ENCODE results near the gene TPSAB1.
"Not testable (repeated sequence)": the region's sequence is repeated elsewhere in the genome, so short reads cannot be mapped to it uniquely, and the experiment has no call there.

TPSAB1 gene

DNA sequence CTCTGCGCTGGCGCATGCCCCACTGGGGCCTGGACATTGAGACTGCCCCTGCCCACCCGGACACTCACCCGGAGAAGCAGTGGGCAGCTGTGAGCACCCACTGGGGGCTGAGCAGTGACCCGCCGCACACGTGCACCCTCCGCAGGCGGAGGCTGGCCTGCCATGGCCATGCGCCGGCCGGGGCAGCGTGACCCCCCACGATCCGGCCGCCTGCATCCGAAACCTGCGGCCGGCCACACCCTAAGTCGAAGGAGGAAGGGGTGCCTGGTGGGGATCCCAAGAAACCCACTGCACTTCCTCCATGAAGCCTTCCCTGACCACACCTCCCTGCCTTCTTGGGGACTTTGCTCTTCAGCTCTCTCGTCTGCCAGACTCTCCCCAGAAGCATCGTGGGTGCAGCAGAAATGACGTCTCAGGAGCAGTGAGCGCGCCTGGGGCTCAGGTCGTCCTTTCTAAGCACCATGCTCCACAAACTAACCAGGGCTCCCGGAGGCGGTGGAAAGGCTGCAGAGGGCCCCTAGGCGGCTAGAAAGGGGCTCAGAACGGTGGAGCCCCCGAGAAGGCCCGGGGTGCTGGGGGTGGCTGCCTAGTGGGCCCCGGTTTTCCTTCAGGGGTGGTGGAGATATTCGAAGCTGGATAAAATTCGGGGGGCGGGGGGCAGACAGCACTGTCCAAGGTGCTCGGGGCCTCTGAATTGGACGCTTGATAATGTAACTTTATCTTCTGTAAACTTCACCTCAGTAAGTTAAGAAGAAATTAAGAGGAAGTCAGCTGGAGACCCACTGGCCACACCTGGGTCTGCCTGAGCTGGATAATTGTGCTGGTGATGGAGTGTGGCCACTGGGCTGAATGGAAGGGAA lies 16.9 kb upstream of the TPSAB1 start:
- no peak overlapping the region for H3K4me3 ChIP-seq (ENCODE audit: low read depth, low read length)

DNA sequence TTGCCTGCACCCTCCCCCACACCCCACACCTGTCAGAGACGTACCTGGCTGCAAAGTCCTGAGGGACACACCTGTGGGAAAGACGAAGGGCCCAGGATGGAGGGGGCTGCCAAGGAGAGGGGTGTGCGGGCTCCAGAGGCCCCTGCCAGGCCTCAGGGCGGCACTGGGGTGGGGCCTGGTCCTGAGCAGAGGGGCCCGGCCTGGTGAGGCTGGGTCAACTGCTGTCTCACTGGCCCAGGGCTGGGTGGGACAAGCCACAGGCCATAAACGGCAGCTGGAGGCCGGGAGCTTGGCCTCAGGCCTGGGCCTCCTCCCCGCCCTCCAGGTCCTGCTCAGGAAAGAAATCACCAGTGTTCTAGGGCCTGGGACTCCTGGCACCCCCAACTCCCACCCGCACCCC lies 15.9 kb upstream of the TPSAB1 start:
- no peak overlapping the region for H3K4me3 ChIP-seq (ENCODE audit: low read depth, low read length)

DNA sequence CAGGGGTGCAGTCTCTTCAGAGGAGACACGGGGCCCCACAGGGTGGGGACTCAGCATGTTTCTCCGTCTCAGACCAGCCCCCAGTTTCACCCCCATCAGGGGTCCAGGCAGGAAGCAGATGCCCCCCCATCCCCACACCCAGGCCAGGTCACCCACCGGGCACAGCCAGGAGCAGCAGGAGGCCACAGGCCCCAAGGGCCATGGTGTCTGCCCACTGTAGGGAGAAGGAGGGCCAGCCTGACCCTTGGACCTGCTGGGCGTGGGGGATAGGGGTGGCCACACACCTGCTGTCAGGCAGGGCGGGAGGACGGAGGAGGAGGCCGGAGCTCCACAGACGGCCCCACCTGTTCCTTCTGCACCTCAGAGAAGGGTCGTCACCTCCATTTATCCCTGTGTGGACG lies 15.5 kb upstream of the TPSAB1 start, which contains the start of gene TPSG1:
TSS of gene TPSG1 (minus strand) at position 218 of the 401 bp plus-strand sequence. CDS start at position 202, 16 bp downstream.
- no peak within 1 kb of the TSS for H3K4me3 ChIP-seq (ENCODE audit: low read depth, low read length)

DNA sequence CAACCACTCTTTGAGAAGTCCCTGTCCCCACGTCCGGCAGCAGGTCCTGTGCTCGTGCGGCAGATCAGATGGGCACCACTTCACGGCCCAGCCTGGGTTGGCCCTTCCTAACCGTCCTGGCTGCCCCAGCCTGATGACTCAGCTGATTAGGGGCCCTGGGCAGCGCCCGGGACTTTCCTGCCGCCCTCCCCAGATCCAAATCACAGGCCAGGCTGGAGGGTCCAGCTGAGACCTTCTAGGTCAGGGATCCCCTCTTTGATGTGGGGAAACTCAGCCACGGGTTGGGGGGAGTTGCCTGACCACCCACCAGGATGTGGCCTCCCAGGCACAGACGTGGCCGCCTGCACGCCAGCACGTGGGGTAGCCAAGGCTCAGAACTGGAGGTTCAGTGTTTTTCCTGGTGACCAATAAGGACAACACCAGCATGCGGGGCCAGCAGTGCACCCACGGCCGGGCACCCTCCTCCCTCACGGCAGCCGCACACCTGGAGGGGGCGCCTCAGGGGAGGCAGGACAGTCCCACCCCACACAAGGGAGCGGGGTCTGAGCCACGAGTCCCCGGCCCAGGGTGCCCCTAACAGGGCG lies 14.7 kb upstream of the TPSAB1 start:
- H3K4me3 ChIP-seq (ENCODE audit: low read depth, low read length): not testable (repeated sequence)

DNA sequence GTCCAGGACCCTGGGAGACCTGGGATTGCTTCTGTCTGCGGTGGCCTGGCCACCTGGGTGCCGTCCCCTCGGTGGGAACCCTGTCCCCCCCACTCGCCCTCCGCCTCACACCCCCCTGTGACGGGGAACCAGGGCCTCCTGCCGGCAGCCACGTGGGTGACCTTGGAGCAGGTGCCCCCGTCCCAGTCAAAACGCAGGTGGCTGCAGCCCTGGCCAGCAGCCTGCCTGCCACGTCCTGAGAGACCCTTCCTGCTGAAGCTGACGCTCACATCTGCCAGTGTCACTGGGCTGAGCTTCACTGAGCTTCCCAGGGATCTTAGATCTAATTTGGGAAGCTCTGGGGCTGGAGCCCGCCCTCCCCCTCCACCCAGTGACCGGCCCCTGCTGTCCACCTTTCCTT lies 13.8 kb upstream of the TPSAB1 start:
- not testable (repeated sequence) for H3K4me3 ChIP-seq (ENCODE audit: low read depth, low read length)

DNA sequence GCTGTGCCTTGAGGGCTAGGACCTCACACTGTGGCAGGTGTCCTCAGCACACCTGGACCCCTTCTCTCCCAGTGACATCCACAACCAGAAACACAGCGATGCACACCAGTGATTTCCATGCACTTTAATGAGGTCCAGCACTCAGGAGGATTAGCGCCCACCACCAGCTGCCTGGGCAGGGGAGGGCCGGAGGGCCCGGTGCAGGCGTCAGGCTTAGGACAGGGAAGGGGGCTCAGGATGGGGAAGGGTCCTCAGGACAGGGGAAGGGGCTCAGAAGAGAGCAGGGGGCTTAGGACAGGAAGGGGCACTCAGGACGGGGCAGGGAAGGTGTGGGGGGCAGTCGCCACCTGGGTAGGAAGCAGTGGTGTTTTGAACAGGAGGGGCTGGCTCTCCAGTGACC lies 12.3 kb upstream of the TPSAB1 start:
- H3K4me3 ChIP-seq (ENCODE audit: low read depth, low read length): not testable (repeated sequence)

DNA sequence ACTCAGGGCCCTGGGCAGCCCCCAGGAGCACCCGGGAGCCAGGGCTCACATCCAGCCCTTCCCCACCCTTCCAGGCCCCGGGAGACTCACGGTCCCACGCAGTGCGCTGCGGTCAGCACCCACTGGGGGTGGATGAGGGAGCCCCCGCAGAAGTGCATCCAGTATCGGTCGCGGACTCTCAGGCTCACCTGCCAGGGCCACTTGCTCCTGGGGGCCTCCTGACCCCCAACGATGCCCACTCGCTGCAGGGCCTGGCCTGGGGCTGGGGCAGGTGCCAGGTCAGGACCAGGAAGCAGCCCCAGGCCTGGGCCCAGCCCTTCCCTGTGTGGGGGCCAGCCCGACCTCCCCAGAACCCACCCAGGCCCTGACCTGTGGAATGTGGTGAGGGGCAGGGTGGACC lies 11.0 kb upstream of the TPSAB1 start:
- H3K4me3 ChIP-seq (ENCODE audit: low read depth, low read length): not testable (repeated sequence)

DNA sequence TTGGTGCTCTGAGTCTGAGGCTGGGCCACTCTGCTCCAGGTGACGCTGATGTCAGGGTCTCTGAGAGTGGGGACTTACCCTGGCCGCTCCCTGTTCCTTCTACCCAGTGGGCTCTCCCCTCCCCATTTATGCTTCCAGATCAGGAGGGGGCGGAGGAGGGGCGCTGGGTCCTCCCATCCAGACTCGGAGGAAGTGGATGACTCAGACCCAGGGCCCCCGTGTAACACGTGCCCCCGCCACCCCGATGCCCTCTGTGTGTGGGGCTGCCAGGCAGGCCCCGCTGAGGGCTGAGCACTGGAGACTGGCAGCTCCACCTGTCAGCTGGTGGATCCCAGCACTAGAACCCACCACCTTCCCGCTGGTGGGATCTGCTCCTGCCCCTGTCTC lies 10.4 kb upstream of the TPSAB1 start, which contains the start of gene TPSB2:
TSS of gene TPSB2 (minus strand) at position 101 of the 387 bp plus-strand sequence. CDS start 233 bp downstream, outside the sequence.
- not testable (repeated sequence) for H3K4me3 ChIP-seq (ENCODE audit: low read depth, low read length)

DNA sequence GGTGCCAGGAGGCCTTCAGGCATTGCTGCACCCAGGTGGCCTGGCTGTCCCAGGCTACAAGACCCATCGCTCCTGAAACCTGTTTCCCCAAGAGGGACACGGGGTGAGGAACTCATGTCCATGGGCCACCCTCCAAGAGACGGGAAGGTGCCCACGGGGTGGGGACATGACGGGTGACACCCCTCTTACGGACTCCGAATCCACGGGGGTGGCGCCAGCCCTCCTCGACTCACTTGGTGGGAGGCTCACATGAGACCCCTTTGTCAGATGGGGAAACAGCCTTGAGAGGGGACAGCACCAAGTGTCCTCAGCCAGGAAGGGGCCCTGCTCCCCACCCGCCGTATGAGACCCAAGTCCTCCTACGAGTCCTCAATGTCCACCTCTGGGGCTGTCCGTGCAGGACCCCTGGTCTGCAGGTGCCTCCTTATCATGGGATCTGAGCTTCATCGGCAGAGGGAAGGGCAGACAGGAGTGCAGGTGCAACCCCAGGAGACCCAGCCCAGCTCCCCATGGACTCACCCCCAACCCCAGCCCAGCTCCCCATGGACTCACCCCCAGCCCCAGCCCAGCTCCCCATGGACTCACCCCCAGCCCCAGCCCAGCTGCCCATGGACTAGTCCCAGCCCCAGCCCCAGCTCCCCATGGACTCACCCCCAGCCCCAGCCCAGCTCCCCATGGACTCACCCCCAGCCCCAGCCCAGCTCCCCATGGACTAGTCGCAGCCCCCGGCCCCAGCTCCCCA lies 9.9 kb upstream of the TPSAB1 start:
- not testable (repeated sequence) for H3K4me3 ChIP-seq (ENCODE audit: low read depth, low read length)

DNA sequence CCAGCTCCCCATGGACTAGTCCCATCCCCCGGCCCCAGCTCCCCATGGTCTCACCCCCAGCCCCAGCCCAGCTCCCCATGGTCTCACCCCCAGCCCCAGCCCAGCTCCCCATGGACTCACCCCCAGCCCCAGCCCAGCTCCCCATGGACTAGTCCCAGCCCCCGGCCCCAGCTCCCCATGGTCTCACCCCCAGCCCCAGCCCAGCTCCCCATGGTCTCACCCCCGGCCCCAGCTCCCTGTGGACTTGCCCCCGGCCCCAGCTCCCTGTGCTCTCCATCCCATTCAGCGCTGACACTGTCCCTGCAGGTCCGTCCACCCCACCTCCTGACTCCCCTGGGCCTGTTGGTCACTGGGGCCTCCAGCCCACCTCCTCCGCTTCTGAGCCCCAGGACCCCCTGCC lies 9.2 kb upstream of the TPSAB1 start:
- not testable (repeated sequence) for H3K4me3 ChIP-seq (ENCODE audit: low read depth, low read length)

DNA sequence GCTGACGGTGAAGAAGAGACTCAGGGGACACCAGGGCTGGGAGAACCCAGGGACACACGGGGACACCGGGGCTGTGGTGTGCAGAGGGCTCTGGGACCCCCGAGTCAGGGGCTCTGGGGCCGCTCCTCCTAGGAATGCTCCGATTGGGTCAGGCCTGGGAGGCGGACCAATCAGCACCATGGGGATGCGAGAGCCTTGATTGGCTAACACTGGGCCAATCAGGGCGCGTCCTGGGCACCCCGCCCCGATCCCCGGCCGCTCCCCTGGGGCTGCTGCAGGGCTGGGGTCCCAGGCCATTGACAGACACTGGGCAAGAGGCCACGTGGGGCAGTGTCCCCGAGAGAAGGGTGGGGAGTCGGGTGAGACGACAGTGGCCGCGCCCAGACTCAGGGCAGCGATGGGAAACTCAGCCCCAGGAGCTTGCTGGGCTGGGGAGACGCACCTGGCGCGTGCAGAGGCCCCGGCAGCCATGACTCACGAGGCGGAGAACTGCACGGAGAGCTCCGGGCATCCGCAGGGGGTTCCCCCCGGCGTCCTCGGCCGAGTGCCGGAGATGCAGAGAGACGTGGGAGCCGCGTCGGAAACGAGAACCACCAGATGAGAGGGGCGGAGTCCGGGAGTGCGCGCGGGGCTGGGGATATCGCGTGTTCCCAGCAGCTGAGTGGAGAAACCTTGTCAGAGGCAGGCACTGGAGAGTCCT lies 8.3 kb upstream of the TPSAB1 start:
- H3K4me3 ChIP-seq (ENCODE audit: low read depth, low read length): not testable (repeated sequence)

DNA sequence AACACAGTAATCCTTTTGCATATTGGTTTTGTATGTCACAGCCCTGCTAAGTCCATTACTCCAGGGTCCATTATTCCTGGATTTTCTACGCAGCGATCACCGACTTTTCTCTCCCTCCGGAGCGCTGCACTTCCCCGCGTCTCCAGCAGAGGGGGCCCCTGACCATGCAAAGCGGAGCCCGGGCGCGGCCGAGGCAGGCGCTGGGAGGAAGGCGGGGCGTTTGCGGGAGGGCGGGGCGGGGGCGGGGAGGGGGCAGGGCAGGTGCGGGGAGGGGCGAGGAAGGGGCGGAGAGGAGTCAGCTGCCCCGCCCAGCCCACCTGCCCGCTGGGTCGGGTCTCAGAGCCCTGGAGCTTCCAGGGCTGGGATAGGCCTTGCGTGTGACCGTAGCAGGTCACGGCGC lies 3.8 kb upstream of the TPSAB1 start:
- H3K4me3 ChIP-seq (ENCODE audit: low read depth, low read length): not testable (repeated sequence)

DNA sequence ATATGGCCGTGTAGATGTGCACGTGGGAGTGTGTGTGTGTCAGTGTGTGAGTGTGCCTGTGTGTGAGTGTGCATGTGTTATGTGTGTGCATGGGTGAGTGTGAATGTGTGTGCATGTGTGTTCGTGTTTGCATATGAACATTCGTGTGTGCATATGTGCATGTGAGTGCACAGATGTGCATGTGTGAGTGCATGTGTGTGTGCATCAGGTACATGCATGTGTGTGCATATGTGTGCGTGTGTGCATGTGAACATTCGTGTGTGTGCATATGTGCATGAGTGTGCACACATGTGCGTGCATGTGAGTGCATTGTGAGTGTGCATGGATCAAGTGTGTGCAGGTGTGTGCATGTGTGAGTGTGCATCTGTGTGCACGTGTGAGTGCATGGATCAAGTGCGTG lies 2.5 kb upstream of the TPSAB1 start:
- H3K4me3 ChIP-seq (ENCODE audit: low read depth, low read length): no peak overlapping the region

DNA sequence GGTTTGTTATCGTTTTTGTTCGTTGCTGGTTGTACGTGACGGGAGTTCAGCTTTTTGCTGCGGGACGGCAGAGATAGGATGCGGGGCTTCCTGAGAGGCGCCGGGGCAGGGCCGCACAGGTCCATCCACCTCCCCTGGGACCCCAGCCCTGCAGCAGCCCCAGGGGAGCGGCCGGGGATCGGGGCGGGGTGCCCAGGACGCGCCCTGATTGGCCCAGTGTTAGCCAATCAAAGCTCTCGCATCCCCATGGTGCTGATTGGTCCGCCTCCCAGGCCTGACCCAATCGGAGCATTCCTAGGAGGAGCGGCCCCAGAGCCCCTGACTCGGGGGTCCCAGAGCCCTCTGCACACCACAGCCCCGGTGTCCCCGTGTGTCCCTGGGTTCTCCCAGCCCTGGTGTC lies 1.6 kb upstream of the TPSAB1 start:
- not testable (repeated sequence) for H3K4me3 ChIP-seq (ENCODE audit: low read depth, low read length)

DNA sequence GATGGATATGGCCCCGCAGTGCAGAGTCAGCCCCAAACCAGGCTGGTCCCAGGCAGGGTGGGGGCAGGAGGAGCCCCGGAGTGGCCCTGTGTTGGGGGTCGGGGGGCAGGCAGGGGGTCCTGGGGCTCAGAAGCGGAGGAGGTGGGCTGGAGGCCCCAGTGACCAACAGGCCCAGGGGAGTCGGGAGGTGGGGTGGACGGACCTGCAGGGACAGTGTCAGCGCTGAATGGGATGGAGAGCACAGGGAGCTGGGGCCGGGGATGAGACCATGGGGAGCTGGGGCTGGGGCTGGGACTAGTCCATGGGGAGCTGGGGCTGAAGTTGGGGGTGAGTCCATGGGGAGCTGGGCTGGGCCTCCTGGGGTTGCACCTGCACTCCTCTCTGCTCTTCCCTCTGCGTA lies 930 bp upstream of the TPSAB1 start:
- not testable (repeated sequence) for H3K4me3 ChIP-seq (ENCODE audit: low read depth, low read length)

DNA sequence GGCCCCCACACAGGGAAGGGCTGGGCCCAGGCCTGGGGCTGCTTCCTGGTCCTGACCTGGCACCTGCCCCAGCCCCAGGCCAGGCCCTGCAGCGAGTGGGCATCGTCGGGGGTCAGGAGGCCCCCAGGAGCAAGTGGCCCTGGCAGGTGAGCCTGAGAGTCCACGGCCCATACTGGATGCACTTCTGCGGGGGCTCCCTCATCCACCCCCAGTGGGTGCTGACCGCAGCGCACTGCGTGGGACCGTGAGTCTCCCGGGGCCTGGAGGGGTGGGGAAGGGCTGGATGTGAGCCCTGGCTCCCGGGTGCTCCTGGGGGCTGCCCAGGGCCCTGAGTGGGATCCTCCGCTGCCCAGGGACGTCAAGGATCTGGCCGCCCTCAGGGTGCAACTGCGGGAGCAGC lies 576 bp downstream of the TPSAB1 start:
- H3K4me3 ChIP-seq (ENCODE audit: low read depth, low read length): not testable (repeated sequence)

DNA sequence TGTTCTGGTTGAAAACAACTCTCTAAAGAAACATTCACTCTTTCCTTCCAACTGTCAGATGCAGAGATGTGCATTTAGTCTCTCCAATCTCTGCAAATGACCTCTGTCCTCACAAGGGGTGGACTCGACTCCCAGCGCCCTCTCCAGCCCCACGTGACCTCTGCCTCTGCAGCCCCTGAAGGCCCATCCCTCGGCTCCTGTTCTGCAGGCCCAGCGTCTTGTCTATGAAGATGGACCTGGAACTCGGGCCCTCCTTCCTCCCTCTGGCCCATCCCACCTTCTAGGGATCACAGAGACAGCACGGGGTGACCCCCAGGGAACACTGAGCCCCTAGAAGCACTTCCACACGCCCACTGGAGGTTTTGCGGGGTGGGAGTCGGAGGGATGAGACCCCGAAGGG lies 2.9 kb downstream of the TPSAB1 start:
- H3K4me3 ChIP-seq (ENCODE audit: low read depth, low read length): not testable (repeated sequence)

DNA sequence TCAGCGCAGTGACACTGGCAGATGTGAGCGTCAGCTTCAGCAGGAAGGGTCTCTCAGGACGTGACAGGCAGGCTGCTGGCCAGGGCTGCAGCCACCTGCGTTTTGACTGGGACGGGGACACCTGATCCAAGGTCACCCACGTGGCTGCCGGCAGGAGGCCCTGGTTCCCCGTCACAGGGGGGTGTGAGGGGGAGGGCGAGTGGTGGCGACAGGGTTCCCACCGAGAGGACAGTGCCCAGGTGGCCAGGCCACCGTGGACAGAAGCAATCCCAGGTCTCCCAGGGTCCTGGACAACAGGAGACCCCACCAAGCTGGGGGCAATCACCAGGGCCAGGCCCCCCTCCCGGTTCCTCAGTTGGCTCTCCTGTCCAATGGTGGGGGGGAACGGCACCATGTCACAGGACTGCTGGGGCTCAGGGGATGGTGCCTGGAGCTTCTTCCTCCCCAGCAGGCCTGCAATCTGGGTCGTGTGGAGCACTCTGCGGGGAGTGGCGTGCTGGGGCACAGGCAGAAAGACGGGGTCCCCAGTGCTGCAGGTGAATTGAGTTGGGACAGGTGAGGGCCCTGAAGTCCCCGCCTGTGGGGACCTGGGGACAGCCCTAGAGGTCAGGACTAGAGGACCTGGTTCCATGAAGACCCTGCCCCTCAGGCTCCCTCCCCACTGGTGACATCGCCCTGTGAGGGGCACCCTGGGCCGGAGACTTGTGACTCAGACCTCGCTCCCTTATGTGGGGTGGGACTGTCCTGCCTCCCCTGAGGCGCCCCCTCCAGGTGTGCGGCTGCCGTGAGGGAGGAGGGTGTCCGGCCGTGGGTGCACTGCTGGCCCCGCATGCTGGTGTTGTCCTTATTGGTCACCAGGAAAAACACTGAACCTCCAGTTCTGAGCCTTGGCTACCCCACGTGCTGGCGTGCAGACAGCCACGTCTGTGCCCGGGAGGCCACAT lies 3.7 kb downstream of the TPSAB1 start:
- not testable (repeated sequence) for H3K4me3 ChIP-seq (ENCODE audit: low read depth, low read length)

DNA sequence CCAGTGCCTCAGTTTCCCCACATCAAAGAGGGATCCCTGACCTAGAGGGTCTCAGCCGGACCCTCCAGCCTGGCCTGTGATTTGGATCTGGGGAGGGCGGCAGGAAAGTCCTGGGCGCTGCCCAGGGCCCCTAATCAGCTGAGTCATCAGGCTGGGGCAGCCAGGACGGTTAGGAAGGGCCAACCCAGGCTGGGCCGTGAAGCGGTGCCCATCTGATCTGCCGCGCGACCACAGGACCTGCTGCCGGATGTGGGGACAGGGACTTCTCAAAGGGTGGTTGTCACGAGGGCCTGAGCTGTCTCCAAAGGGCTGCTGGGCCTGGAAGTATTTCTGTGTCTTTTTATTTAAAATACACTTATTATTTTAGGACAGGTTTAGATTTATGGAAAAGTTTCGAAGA lies 4.4 kb downstream of the TPSAB1 start:
- no peak overlapping the region for H3K4me3 ChIP-seq (ENCODE audit: low read depth, low read length)

DNA sequence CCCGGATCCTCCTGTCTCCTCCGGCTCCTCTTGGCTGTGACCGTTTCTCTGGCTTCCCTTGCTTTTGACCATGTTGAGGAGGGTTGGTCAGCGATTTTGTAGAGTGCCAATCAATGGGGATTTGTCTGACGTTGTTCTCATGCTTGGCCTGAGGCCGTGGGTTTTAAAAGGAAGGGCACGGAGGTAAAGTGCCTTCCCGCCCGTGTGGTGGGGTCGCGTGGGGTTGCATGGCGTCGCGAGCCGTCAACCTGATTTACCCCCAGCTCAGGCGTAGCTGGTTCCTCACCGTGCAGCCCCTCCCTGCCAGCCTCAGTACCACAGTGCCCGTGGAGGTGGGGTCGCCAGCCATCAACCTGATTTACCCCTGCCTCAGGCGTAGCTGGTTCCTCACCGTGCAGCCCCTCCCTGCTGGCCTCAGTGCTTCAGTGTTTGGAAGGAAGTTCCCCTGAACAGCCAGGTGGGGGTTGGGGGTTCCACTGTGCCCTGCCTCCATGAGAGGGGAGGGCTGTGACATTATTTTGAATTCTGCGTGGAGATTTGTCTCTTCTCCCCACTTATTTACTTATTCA lies 5.0 kb downstream of the TPSAB1 start:
- no peak overlapping the region for H3K4me3 ChIP-seq (ENCODE audit: low read depth, low read length)

All from iPS-11a (cell line).